HEK293 (cell line): Measurements from ENCODE around the gene RHPN2.

Experiments
- CTCF ChIA-PET: fragments of 350-600 bp; formaldehyde crosslinking; extraction: SDS; loops from one replicate; lab custom pipeline; 2021; ENCODE audit warnings: antibody characterized with exemption; lab: Yijun Ruan, JAX
- POLR2A ChIA-PET: fragments of 300-600 bp; formaldehyde crosslinking; extraction: SDS; loops from one replicate; lab custom pipeline; 2020; ENCODE audit warnings: antibody characterized with exemption, inconsistent platforms; lab: Yijun Ruan, JAX
- H3K27ac ChIP-seq: fragments of 200-500 bp; sonication (Bioruptor generic); 2 replicates; pipeline ENCODE4 v1.5.1; 2014; ENCODE audit warnings: low read depth, low read length, control low read depth, inconsistent platforms; ENCODE audit errors: extremely low read depth
- H3K36me3 ChIP-seq, 2 experiments: fragments of 200-500 bp in 1 of 2; sonication (Bioruptor generic) in 1 of 2; 1 replicate in 1 of 2; 2 replicates in 1 of 2; pipeline ENCODE4 v1.5.1; 2014 to 2017; ENCODE audit warnings: inconsistent platforms in 2 of 2, low read length in 2 of 2; ENCODE audit not compliant: control insufficient read depth in 2 of 2, insufficient read depth in 1 of 2
- H3K4me1 ChIP-seq: fragments of 200-500 bp; sonication (Bioruptor generic); 2 replicates; pipeline ENCODE4 v1.5.1; 2014; ENCODE audit warnings: mild to moderate bottlenecking, low read length, inconsistent platforms; ENCODE audit not compliant: control insufficient read depth, insufficient read depth
- H3K4me3 ChIP-seq: 2 replicates; pipeline ENCODE4 v1.5.1; 2011; ENCODE audit warnings: low read depth, mild to moderate bottlenecking, control low read depth, low read length, moderate library complexity
- H3K9me3 ChIP-seq: fragments of 200-500 bp; sonication (Bioruptor generic); 2 replicates; pipeline ENCODE4 v1.5.1; 2014; ENCODE audit warnings: low read depth, low read length, inconsistent platforms; ENCODE audit not compliant: control insufficient read depth, insufficient read depth
- IKZF3 ChIP-seq: fragments of 450-650 bp; IDR thresholded peaks from 2 replicates; pipeline ENCODE4 v1.5.0; 2018; ENCODE audit warnings: missing biosample characterization, mild to moderate bottlenecking, missing genetic modification characterization, moderate library complexity
- KLF9 ChIP-seq: fragments of 450-650 bp; formaldehyde crosslinking; IDR thresholded peaks from 2 replicates; pipeline ENCODE4 v1.5.1; 2016; ENCODE audit warnings: missing biosample characterization, missing genetic modification characterization, low read depth
- SCRT1 ChIP-seq: fragments of 450-650 bp; formaldehyde crosslinking; IDR thresholded peaks from 2 replicates; pipeline ENCODE4 v1.5.1; 2016; ENCODE audit warnings: missing biosample characterization, missing genetic modification characterization, borderline replicate concordance
- YY1 ChIP-seq: fragments of 450-650 bp; formaldehyde crosslinking; IDR thresholded peaks from 2 replicates; pipeline ENCODE4 v1.5.1; 2018; ENCODE audit warnings: missing biosample characterization, missing genetic modification characterization
- ZBTB10 ChIP-seq: fragments of 450-650 bp; formaldehyde crosslinking; IDR thresholded peaks from 2 replicates; pipeline ENCODE4 v1.5.1; 2016; ENCODE audit warnings: missing biosample characterization, missing genetic modification characterization
- ZBTB17 ChIP-seq: fragments of 450-650 bp; formaldehyde crosslinking; IDR thresholded peaks from 2 replicates; pipeline ENCODE4 v1.5.1; 2016; ENCODE audit warnings: missing biosample characterization, missing genetic modification characterization
- ZBTB49 ChIP-seq: fragments of 450-650 bp; formaldehyde crosslinking; IDR thresholded peaks from 2 replicates; pipeline ENCODE4 v1.5.1; 2016; ENCODE audit warnings: missing biosample characterization, missing genetic modification characterization, low read depth
- ZNF121 ChIP-seq: fragments of 450-650 bp; formaldehyde crosslinking; IDR thresholded peaks from 2 replicates; pipeline ENCODE4 v1.5.1; 2016; ENCODE audit warnings: missing biosample characterization, missing genetic modification characterization
- ZNF140 ChIP-seq: fragments of 450-650 bp; formaldehyde crosslinking; IDR thresholded peaks from 2 replicates; pipeline ENCODE4 v1.5.1; 2016; ENCODE audit warnings: missing biosample characterization, missing genetic modification characterization
- ZNF155 ChIP-seq: fragments of 450-650 bp; formaldehyde crosslinking; IDR thresholded peaks from 2 replicates; pipeline ENCODE4 v1.5.1; 2016; ENCODE audit warnings: missing biosample characterization, missing genetic modification characterization
- ZNF214 ChIP-seq: fragments of 450-650 bp; formaldehyde crosslinking; IDR thresholded peaks from 2 replicates; pipeline ENCODE4 v1.5.1; 2017; ENCODE audit warnings: missing biosample characterization, mild to moderate bottlenecking, missing genetic modification characterization, borderline replicate concordance
- ZNF23 ChIP-seq: fragments of 450-650 bp; formaldehyde crosslinking; IDR thresholded peaks from 2 replicates; pipeline ENCODE4 v1.5.1; 2016; ENCODE audit warnings: missing biosample characterization, missing genetic modification characterization, borderline replicate concordance
- ZNF391 ChIP-seq: fragments of 450-650 bp; formaldehyde crosslinking; IDR thresholded peaks from 2 replicates; pipeline ENCODE4 v1.5.1; 2016; ENCODE audit warnings: low read depth, missing biosample characterization, missing genetic modification characterization, borderline replicate concordance
- ZNF416 ChIP-seq: fragments of 450-650 bp; formaldehyde crosslinking; IDR thresholded peaks from 2 replicates; pipeline ENCODE4 v1.5.1; 2016; ENCODE audit warnings: missing biosample characterization, missing genetic modification characterization
- ZNF473 ChIP-seq: fragments of 450-650 bp; formaldehyde crosslinking; IDR thresholded peaks from 2 replicates; pipeline ENCODE4 v1.5.1; 2017; ENCODE audit warnings: missing biosample characterization, missing genetic modification characterization
- ZNF521 ChIP-seq: fragments of 450-650 bp; formaldehyde crosslinking; IDR thresholded peaks from 2 replicates; pipeline ENCODE4 v1.5.1; 2017; ENCODE audit warnings: missing biosample characterization, mild to moderate bottlenecking, missing genetic modification characterization
- ZNF639 ChIP-seq: fragments of 450-650 bp; formaldehyde crosslinking; IDR thresholded peaks from 2 replicates; pipeline ENCODE4 v1.5.1; 2016; ENCODE audit warnings: missing biosample characterization, missing genetic modification characterization
- ZNF692 ChIP-seq: fragments of 450-650 bp; formaldehyde crosslinking; IDR thresholded peaks from 2 replicates; pipeline ENCODE4 v1.5.1; 2016; ENCODE audit warnings: missing biosample characterization, missing genetic modification characterization
- ZSCAN30 ChIP-seq: fragments of 450-650 bp; IDR thresholded peaks from 2 replicates; pipeline ENCODE4 v1.5.1; 2018; ENCODE audit warnings: missing biosample characterization, mild to moderate bottlenecking, missing genetic modification characterization, moderate library complexity

Gene RHPN2

DNA sequence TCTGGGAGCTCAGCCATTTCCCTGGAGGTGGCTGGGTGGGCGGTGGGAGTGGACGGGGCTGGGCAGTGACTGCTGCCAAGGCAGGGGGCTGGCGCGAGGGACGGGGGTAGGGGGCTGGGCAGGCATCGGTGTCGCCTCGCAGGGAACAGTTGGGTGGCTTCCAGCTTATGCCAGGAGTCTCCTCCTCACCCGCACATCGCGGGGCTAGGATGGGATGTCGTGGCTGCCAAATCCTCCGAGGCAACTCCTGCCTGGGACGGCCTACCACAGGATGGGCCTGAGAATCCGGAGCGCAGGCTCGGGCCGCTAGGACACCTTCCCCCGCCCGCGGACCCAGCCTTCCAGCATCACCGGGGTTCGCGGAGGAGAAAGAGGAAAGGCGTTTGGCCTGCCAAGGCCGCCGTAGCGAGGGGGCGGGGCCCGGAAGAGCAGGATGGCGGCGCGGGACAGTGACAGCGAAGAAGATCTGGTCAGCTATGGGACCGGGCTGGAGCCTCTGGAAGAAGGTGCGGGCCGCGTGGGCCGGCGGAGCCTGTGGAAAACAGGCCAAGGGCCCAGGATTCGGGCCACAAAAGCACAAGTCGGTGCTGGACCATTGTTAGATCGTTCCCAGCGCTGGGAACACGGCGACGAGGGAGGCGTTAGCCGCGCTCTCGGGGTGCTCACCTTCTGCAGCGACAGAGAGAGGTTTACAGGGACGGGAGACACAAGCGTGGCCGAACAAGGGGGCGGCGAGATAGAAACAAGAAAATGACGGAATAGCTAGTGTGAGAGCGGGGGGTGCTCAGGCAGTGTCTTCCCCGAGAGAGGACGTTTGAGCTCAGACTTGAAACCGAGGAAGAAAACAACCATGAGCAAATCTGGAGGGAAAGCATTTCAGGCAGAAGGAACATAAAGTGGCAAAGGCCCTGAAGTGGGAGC lies 16.3 kb upstream of the RHPN2 start, which contains the start of gene GPATCH1 (continued):
- TF ChIP-seq IKZF3 (peak; percentile 96), ZBTB49 (no peak), ZNF692 (tag by site-specific recombination) (peak; percentile 91), ZNF391 (tag by site-specific recombination) (peak; percentile 75), ZBTB17 (tag by site-specific recombination) (peak; percentile 100), SCRT1 (tag by site-specific recombination) (no peak; the same call in 1 of the 2 replicates), ZNF140 (tag by site-specific recombination) (no peak), ZNF521 (tag by site-specific recombination) (no peak), KLF9 (tag by site-specific recombination) (peak; percentile 99), ZNF639 (tag by site-specific recombination) (peak; percentile 93), ZBTB10 (tag by site-specific recombination) (peak; percentile 97), YY1 (tag by site-specific recombination) (peak; percentile 97), ZNF473 (tag by site-specific recombination) (no peak), ZNF214 (tag by site-specific recombination) (no peak), ZNF23 (tag by site-specific recombination) (no peak)
- TF ChIP-seq, all 188 proteins: peak for 86

GRCh38 chr19:33075519-33075918 lies 10.8 kb upstream of the RHPN2 start:
- H3K27ac ChIP-seq, result no peak overlapping the region
- no peak for TF ChIP-seq ZSCAN30
- TF ChIP-seq ZNF121 (tag by site-specific recombination), result peak; percentile 89
- TF ChIP-seq ZNF155 (tag by site-specific recombination), result no peak
- TF ChIP-seq ZNF416 (tag by site-specific recombination), result no peak
- no peak overlapping the region for H3K4me3 ChIP-seq
- H3K9me3 ChIP-seq, result no peaks in the 10 kb centered on the region
- H3K36me3 ChIP-seq, result no peaks in the 10 kb centered on the region; a peak in 1 of 3 replicates
- ChIA-PET POLR2A (no interaction called here), CTCF (interaction anchor here (0.7 to 1.2 kb wide), 5 partner anchors 8 to 710 kb away, joined by 3 to 4 read pairs (median 3); no protein-coding TSS in a partner anchor)
- H3K4me1 ChIP-seq, result peaks cover 17% of the 10 kb centered on the region
